ENCODE measurements around the gene ZNRF4.

GRCh38 chr19:5407356-5407755 is 47.9 kb upstream of the ZNRF4 start:
- no peak for TF ChIP-seq CTCF (IDR thresholded peaks at IDR 0.05; ENCODE audit: low read length)
- TF ChIP-seq EZH2 (optimal IDR thresholded peaks at IDR 0.05; ENCODE audit: low read depth, low read length), result no peak

Measured in MM.1S (cell line).